H1 (cell line): ENCODE results near the gene RUFY1. TPM values are rescaled to one million over a fixed set of nuclear protein-coding genes. Genes with fewer than 3 reads are reported as not detected.

Source experiments
- CTCF ChIA-PET: fragments of 300-600 bp; sonication (Branson Sonifier 250); formaldehyde crosslinking; loops from one replicate; lab custom pipeline; 2021; ENCODE audit not compliant: partially characterized antibody; lab: Charles Lee
- POLR2A ChIA-PET: fragments of 300-600 bp; sonication (Branson Sonifier 250); formaldehyde crosslinking; loops from one replicate; lab custom pipeline; 2021; ENCODE audit warnings: inconsistent platforms; ENCODE audit not compliant: partially characterized antibody; lab: Charles Lee
- DNase-seq, 2 experiments: peaks; one replicate each; pipeline versions ENCODE4 v3.0.0 to v3.0.0-alpha.2; 2010 to 2022; ENCODE audit warnings: low spot score in 2 of 2, low read depth in 1 of 2, mixed read lengths in 1 of 2
- FAIRE-seq: peaks from 2 replicates; lab custom pipeline; 2011; peaks lifted over from hg19 to GRCh38; lab: Jason Lieb, UNC
- H2AFZ ChIP-seq: 2 replicates; pipeline ENCODE4 v1.8.1; 2012; ENCODE audit warnings: low read length, inconsistent platforms
- H2AK5ac ChIP-seq: 2 replicates; pipeline ENCODE4 v1.6.1; 2013; ENCODE audit warnings: low read depth, low read length
- H2BK120ac ChIP-seq: replicated peaks from 2 replicates; pipeline ENCODE3; 2013; ENCODE audit warnings: low read depth, low read length, inconsistent platforms
- H2BK12ac ChIP-seq: 2 replicates; pipeline ENCODE4 v1.6.1; 2013; ENCODE audit warnings: low read depth, low read length
- H2BK15ac ChIP-seq: 2 replicates; pipeline ENCODE4 v1.6.1; 2013; ENCODE audit warnings: low read length
- H2BK20ac ChIP-seq: 2 replicates; pipeline ENCODE4 v1.6.1; 2013; ENCODE audit warnings: low read length
- H2BK5ac ChIP-seq: 2 replicates; pipeline ENCODE4 v1.6.1; 2013; ENCODE audit warnings: low read depth, low read length
- H3K14ac ChIP-seq: 2 replicates; pipeline ENCODE4 v1.6.1; 2013; ENCODE audit warnings: inconsistent platforms; ENCODE audit not compliant: insufficient read length
- H3K18ac ChIP-seq: 2 replicates; pipeline ENCODE4 v1.6.1; 2013; ENCODE audit warnings: low read length; ENCODE audit errors: extremely low read depth
- H3K23ac ChIP-seq: 2 replicates; pipeline ENCODE4 v1.6.1; 2013; ENCODE audit warnings: inconsistent platforms; ENCODE audit not compliant: insufficient read length
- H3K23me2 ChIP-seq: 2 replicates; pipeline ENCODE4 v1.6.1; 2013; ENCODE audit warnings: low read depth, low read length
- H3K27ac ChIP-seq: 2 replicates; pipeline ENCODE4 v1.6.1; 2011; ENCODE audit warnings: low read depth, low read length, inconsistent platforms
- H3K27me3 ChIP-seq, 4 experiments: replicated peaks in 1 of 4; 1 replicate in 1 of 4; 2 replicates in 3 of 4; pipeline versions ENCODE4 v1.6.1 to v1.8.1; 2011 to 2013; ENCODE audit warnings: low read length in 3 of 4, mild to moderate bottlenecking in 3 of 4, inconsistent platforms in 2 of 4, mixed read lengths in 2 of 4, moderate library complexity in 1 of 4; ENCODE audit not compliant: control insufficient read depth in 3 of 4, insufficient read depth in 3 of 4; ENCODE audit errors: extremely low read depth in 1 of 4
- H3K36me3 ChIP-seq, 4 experiments: 2 replicates each; pipeline versions ENCODE4 v1.6.1 to v1.8.1; 2011 to 2013; ENCODE audit warnings: mild to moderate bottlenecking in 4 of 4, low read length in 3 of 4, moderate library complexity in 2 of 4, control low read depth in 1 of 4, inconsistent platforms in 1 of 4; ENCODE audit not compliant: insufficient read depth in 4 of 4, control insufficient read depth in 2 of 4
- H3K4ac ChIP-seq: replicated peaks from 2 replicates; pipeline ENCODE3; 2013; ENCODE audit warnings: low read length, low read depth, mixed read lengths, inconsistent platforms; ENCODE audit not compliant: insufficient read length
- H3K4me1 ChIP-seq, 4 experiments: replicated peaks in 1 of 4; 1 replicate in 1 of 4; 2 replicates in 3 of 4; pipeline versions ENCODE4 v1.6.1 to v1.8.1; 2011 to 2013; ENCODE audit warnings: low read length in 3 of 4, inconsistent platforms in 2 of 4, mixed read lengths in 1 of 4; ENCODE audit not compliant: insufficient read depth in 4 of 4, control insufficient read depth in 3 of 4
- H3K4me2 ChIP-seq, 2 experiments: 2 replicates each; pipeline versions ENCODE4 v1.6.1 to v1.8.1; 2011 to 2013; ENCODE audit warnings: low read depth in 2 of 2, low read length in 2 of 2, control low read depth in 1 of 2, inconsistent platforms in 1 of 2, mild to moderate bottlenecking in 1 of 2; ENCODE audit not compliant: insufficient read depth in 1 of 2
- H3K4me3 ChIP-seq, 4 experiments: fragments of 200-600, 300-600 bp in 1 of 4; sonication (generic), shearing (Covaris generic), sonication (Bioruptor Twin) in 1 of 4; 2 replicates each; pipeline versions ENCODE4 v1.5.1 to v1.8.1; 2011 to 2016; ENCODE audit warnings: low read length in 4 of 4, low read depth in 3 of 4, control low read depth in 2 of 4, inconsistent platforms in 2 of 4, mild to moderate bottlenecking in 2 of 4, mixed read lengths in 1 of 4, moderate library complexity in 1 of 4; ENCODE audit not compliant: insufficient read depth in 2 of 4; ENCODE audit errors: extremely low read depth in 1 of 4
- H3K56ac ChIP-seq: replicated peaks from 2 replicates; pipeline ENCODE3; 2013; ENCODE audit warnings: low read depth, mild to moderate bottlenecking, mixed read lengths, low read length, inconsistent platforms; ENCODE audit not compliant: insufficient read length
- H3K79me1 ChIP-seq: 2 replicates; pipeline ENCODE4 v1.6.1; 2013; ENCODE audit warnings: low read depth, low read length, control low read depth
- H3K79me2 ChIP-seq, 2 experiments: 2 replicates each; pipeline versions ENCODE4 v1.6.1 to v1.8.1; 2012 to 2013; ENCODE audit warnings: low read length in 2 of 2, mild to moderate bottlenecking in 2 of 2, inconsistent platforms in 1 of 2; ENCODE audit not compliant: insufficient read depth in 2 of 2, control insufficient read depth in 1 of 2
- H3K9ac ChIP-seq, 4 experiments: replicated peaks in 1 of 4; 1 replicate in 1 of 4; 2 replicates in 3 of 4; pipeline versions ENCODE4 v1.6.1 to v1.8.1; 2011 to 2013; ENCODE audit warnings: low read depth in 3 of 4, low read length in 3 of 4, control low read depth in 2 of 4, mild to moderate bottlenecking in 2 of 4, moderate library complexity in 2 of 4, inconsistent platforms in 1 of 4; ENCODE audit errors: extremely low read depth in 1 of 4
- H3K9me3 ChIP-seq, 2 experiments: 2 replicates each; pipeline versions ENCODE4 v1.6.1 to v1.8.1; 2012 to 2013; ENCODE audit warnings: mild to moderate bottlenecking in 2 of 2, moderate library complexity in 2 of 2, control low read depth in 1 of 2, inconsistent platforms in 1 of 2, low read depth in 1 of 2, low read length in 1 of 2, mixed read lengths in 1 of 2; ENCODE audit not compliant: insufficient read depth in 2 of 2
- H4K20me1 ChIP-seq, 2 experiments: replicated peaks in 1 of 2; 2 replicates each; pipeline versions ENCODE3 to v1.8.1; 2011 to 2013; ENCODE audit warnings: inconsistent platforms in 2 of 2, low read length in 2 of 2, mild to moderate bottlenecking in 1 of 2; ENCODE audit not compliant: insufficient read depth in 2 of 2, control insufficient read depth in 1 of 2
- H4K5ac ChIP-seq: 2 replicates; pipeline ENCODE4 v1.6.1; 2013; ENCODE audit warnings: low read length, low read depth, mixed read lengths, inconsistent platforms; ENCODE audit not compliant: insufficient read length
- H4K8ac ChIP-seq: 2 replicates; pipeline ENCODE4 v1.8.0; 2013; ENCODE audit warnings: mild to moderate bottlenecking, moderate library complexity, low read length, inconsistent platforms; ENCODE audit not compliant: insufficient read depth; ENCODE audit errors: extremely low read depth
- H4K91ac ChIP-seq: replicated peaks from 2 replicates; pipeline ENCODE3; 2013; ENCODE audit warnings: low read length, mixed read lengths, inconsistent platforms; ENCODE audit not compliant: insufficient read length
- CBX8 ChIP-seq: fragments of 300-800, 300-1000 bp; sonication (generic); IDR thresholded peaks from 2 replicates; pipeline ENCODE4 v1.7.1; 2016; ENCODE audit warnings: low read depth, low read length, borderline replicate concordance
- FOSL1 ChIP-seq: IDR thresholded peaks from 2 replicates; pipeline ENCODE4 v1.6.1; 2011; ENCODE audit warnings: mild to moderate bottlenecking, low read depth, low read length, moderate library complexity; ENCODE audit not compliant: insufficient read depth
- HDAC6 ChIP-seq: IDR thresholded peaks from one replicate; pipeline ENCODE4 v1.7.1; 2012; ENCODE audit warnings: low read depth, mild to moderate bottlenecking, inconsistent platforms, low read length, moderate library complexity
- JUND ChIP-seq: IDR thresholded peaks from 2 replicates; pipeline ENCODE4 v1.6.1; 2011; ENCODE audit warnings: mild to moderate bottlenecking, improper control_type of control experiment, low read length
- KDM4A ChIP-seq: IDR thresholded peaks from one replicate; pipeline ENCODE4 v1.7.1; 2012; ENCODE audit warnings: low read depth, mild to moderate bottlenecking, moderate library complexity, low read length, inconsistent platforms; ENCODE audit not compliant: severe bottlenecking
- KDM5A ChIP-seq: fragments of 200-600 bp; IDR thresholded peaks from 2 replicates; pipeline ENCODE4 v1.7.1; 2012; ENCODE audit warnings: mild to moderate bottlenecking, low read length, inconsistent platforms, mixed read lengths
- MAX ChIP-seq: IDR thresholded peaks from 2 replicates; pipeline ENCODE4 v1.6.1; 2012; ENCODE audit warnings: inconsistent platforms
- POLR2A ChIP-seq, 2 experiments: IDR thresholded peaks; 1 replicate in 1 of 2; 2 replicates in 1 of 2; pipeline ENCODE4 v1.6.1; 2011; ENCODE audit warnings: low read depth in 2 of 2, low read length in 2 of 2, mild to moderate bottlenecking in 2 of 2; ENCODE audit errors: control extremely low read depth in 1 of 2
- POU5F1 ChIP-seq: IDR thresholded peaks from 2 replicates; pipeline ENCODE4 v1.6.1; 2011; ENCODE audit warnings: low read depth, mild to moderate bottlenecking, low read length, moderate library complexity
- RAD21 ChIP-seq, 2 experiments: IDR thresholded peaks in 1 of 2; conservative IDR thresholded peaks in 1 of 2; 2 replicates each; pipeline ENCODE4 v1.6.1; 2011; ENCODE audit warnings: low read depth in 2 of 2, low read length in 2 of 2, improper control_type of control experiment in 1 of 2, inconsistent platforms in 1 of 2, mild to moderate bottlenecking in 1 of 2, moderate library complexity in 1 of 2
- RNF2 ChIP-seq: fragments of 200-900, 300-1000 bp; sonication (generic); IDR thresholded peaks from 2 replicates; pipeline ENCODE4 v1.7.1; 2016; ENCODE audit warnings: borderline replicate concordance, low read depth, mild to moderate bottlenecking, antibody characterized with exemption, low read length; ENCODE audit not compliant: poor library complexity, severe bottlenecking; ENCODE audit errors: missing control alignments
- SP4 ChIP-seq: IDR thresholded peaks from 2 replicates; pipeline ENCODE4 v1.6.1; 2012; ENCODE audit warnings: low read length, inconsistent platforms
- TCF12 ChIP-seq: IDR thresholded peaks from 2 replicates; pipeline ENCODE4 v1.6.1; 2011; ENCODE audit warnings: low read depth, mild to moderate bottlenecking, low read length
- YY1 ChIP-seq: IDR thresholded peaks from 2 replicates; pipeline ENCODE4 v1.6.1; 2011; ENCODE audit warnings: low read depth, mild to moderate bottlenecking, low read length
- WGBS, 2 experiments: shearing (Covaris generic) in 1 of 2; methylation state at CpG; one replicate each; pipeline versions ENCODE4 v1.1.6 to v1.1.7; 2013 to 2015; ENCODE audit warnings: low lambda C conversion rate in 2 of 2, mixed read lengths in 2 of 2, inconsistent platforms in 1 of 2, low coverage in 1 of 2, missing lambda C conversion rate in 1 of 2; ENCODE audit not compliant: insufficient replicate concordance in 2 of 2, insufficient coverage in 1 of 2, insufficient read length in 1 of 2; ENCODE audit errors: extremely low coverage in 1 of 2, missing lambda C conversion rate in 1 of 2; 5-methylcytosine and 5-hydroxymethylcytosine counted together
- polyA plus RNA-seq, 7 experiments: library from polyadenylated mRNA; depleted of rRNA in 3 of 7; stranded (reverse) in 5 of 7; unstranded in 2 of 7; fragments of >200 nt in 5 of 7; fragments of 200-250 nt in 2 of 7; gene quantifications; 1 replicate in 5 of 7; 2 replicates in 1 of 7; 4 replicates in 1 of 7; pipeline versions ENCODE4 v1.2.1 to v1.2.3, GENCODE V29; 2011 to 2013; ENCODE audit warnings: missing spikeins in 2 of 7, mixed read lengths in 2 of 7
- total RNA-seq: library from RNA; stranded (reverse); fragmentation: NEBNext Ultra II Directional; extraction: Animal tissue kit (Norgen Biotek cat#: 25700); gene quantifications from 2 replicates; pipeline ENCODE4 v1.2.1, GENCODE V29; 2021

The RUFY1 gene
- total and polyA plus RNA-seq, 2 of the 8 experiments (the other 6 are each of a cell fraction or from before 2014, with no cell fraction given) = 22.4 to 29.5 TPM

- Histone ChIP-seq H4K91ac (no peak overlapping the region), H3K79me2 (no peaks in the 10 kb centered on the region), H3K9me3 (no peaks in the 10 kb centered on the region), H3K4me1 (no peaks in the 10 kb centered on the region), H3K36me3 (peaks cover 20 to 73% (median 38%) of the 10 kb centered on the region in 4 experiments), H4K20me1 (peaks cover 0 to 1% of the 10 kb centered on the region in 2 experiments), H2BK12ac (no peak overlapping the region), H2BK20ac (no peak overlapping the region), H3K79me1 (no peaks in the 10 kb centered on the region), H4K5ac (no peak overlapping the region), H2BK5ac (no peak overlapping the region), H3K4ac (no peak overlapping the region), H2AFZ (no peak overlapping the region), H4K8ac (no peak overlapping the region; the same call in 1 of the 2 replicates), H2BK15ac (no peak overlapping the region), H3K9ac (no peak overlapping the region), H3K23me2 (no peaks in the 10 kb centered on the region), H3K4me3 (no peak overlapping the region), H3K18ac (no peak overlapping the region), H3K56ac (no peak overlapping the region), H3K27ac (no peak overlapping the region), H3K4me2 (no peak overlapping the region), H3K27me3 (no peaks in the 10 kb centered on the region), H3K23ac (no peak overlapping the region), H2AK5ac (no peak overlapping the region), H3K14ac (no peak overlapping the region), H2BK120ac (no peak overlapping the region)
- ChIA-PET CTCF (interaction anchor here (1.2 kb wide), 1 partner anchor 97 kb away, joined by 3 read pairs; no protein-coding TSS in a partner anchor), POLR2A (interaction anchor here (0.6 to 1.3 kb wide), 7 partner anchors 9 to 43 kb away, joined by 3 to 6 read pairs (median 3); no protein-coding TSS in a partner anchor)
- DNase-seq (no peak), FAIRE-seq (no peak)
- WGBS, 2 experiments = 93% methylated on average over 8 of the region's 8 CpGs; no CpG with 5 or more reads in 1 of the 2 experiments
- TF ChIP-seq POU5F1 (no peak), CBX8 (no peak), SP4 (no peak), HDAC6 (no peak), TCF12 (no peak), POLR2A (IDR thresholded peaks at IDR 0.05; ENCODE audit: control extremely low read depth in 1 of 2, low read depth in 2 of 2, low read length in 2 of 2) (no peak), MAX (no peak), KDM4A (no peak), RNF2 (no peak), JUND (no peak), FOSL1 (no peak), YY1 (no peak), KDM5A (no peak), RAD21 (IDR thresholded peaks at IDR 0.05 in 1 of 2, conservative IDR thresholded peaks at IDR 0.05 in 1 of 2; ENCODE audit: low read depth in 2 of 2, low read length in 2 of 2) (no peak)
These were observed 22.0 kb downstream of the RUFY1 start for GRCh38 chr5:179572386-179572785.
